NCI-H146 treated with DMSO at 0.1 percent for 48 hours (cell line): ENCODE data around the gene SNX19.

Experiments used
- DNase-seq: peaks from one replicate; lab custom pipeline; 2025; ENCODE audit not compliant: unreplicated experiment; lab: John Stamatoyannopoulos, UW

The SNX19 gene

GRCh38 chr11:130847517-130847916 is 68.8 kb downstream of the SNX19 start:
- DNase-seq: no peak

DNA sequence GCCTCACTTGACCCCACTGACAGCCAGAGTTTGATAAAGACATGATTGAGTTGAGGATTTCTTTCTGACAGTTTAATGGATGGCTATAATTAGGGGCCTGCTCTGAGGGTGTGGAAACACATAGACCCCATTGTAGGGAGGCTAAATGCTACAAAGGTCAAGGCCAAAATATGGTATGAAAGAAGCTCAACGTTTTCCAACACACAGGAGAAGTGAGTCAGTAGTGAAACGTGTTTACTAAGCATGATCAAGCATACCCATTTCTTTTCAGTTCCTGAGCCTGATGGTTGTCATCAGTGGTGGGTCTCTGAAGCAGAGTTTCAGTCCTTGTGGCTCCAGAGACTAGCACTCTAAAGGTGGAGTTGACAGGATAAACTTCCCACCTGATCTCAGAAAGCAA is 69.7 kb downstream of the SNX19 start:
- DNase-seq: no peak

DNA sequence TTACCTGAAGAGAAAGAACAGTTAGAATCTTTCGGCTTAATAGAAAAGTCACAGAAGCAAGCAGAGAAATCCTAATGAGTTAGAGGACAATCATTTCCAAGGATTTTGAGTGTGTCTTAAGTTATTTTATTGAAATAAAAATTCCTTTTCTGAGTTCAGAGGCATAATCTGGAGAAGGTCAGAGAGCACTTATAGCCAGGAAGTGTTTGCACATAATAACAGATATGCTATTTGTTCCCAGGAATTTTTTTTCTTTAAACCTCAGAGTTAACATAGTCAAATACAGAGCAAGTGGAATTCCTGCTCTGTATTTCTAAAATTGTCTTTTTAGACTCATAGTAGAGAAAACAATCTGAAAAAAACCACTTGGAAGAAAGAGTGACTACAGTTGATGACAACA is 74.3 kb downstream of the SNX19 start:
- DNase-seq: no peak

- DNase-seq: no peak
These were observed 75.6 kb downstream of the SNX19 start for GRCh38 chr11:130840679-130841078.

- DNase-seq: no peak
These were observed 76.2 kb downstream of the SNX19 start for GRCh38 chr11:130839981-130840666.

DNA sequence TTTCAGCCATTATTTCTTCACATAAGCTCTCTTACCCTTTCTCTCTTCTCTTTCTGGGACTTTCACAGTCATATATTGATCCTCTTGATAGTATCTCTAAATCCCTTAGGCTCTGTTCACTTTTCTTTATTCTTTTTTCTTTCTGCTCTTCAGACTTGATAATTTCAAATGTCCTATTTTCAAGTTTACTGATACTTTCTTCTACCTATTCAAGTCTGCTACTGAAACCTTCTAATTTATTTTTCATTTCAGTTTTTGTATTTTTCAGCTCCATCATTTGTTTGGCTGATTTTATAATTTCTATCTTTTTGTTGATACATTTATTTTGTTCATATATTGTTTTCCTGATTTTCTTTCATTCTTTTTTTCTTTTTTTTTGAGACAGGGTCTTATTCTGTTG is 79.1 kb downstream of the SNX19 start:
- no peak for DNase-seq

- DNase-seq: no peak
These were observed 81.4 kb downstream of the SNX19 start for GRCh38 chr11:130834886-130835285.

- no peak for DNase-seq
These were observed 83.5 kb downstream of the SNX19 start for GRCh38 chr11:130832566-130833425.

GRCh38 chr11:130831976-130832375 is 84.3 kb downstream of the SNX19 start:
- DNase-seq: no peak

DNA sequence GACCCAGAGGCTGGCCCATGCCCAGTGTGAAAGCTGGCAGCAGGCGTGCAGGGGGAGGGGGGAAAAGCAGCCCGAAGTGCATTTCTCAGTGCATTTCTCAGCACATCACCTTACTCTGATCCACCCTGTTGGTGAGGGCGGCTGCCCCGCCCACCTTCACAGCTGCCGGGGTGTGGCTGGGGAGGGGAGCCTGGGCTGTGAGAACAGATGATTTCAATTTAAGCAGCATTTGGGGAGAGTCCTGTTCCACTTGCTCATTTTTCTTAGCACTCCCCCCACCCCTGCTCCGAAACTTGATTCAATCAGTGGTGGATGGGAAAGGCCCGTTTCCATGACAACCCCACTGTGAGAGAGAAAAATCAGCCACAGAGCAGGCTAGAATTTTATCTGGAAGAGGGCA is 84.8 kb downstream of the SNX19 start:
- DNase-seq: no peak

GRCh38 chr11:130830566-130830965 is 85.7 kb downstream of the SNX19 start:
- no peak for DNase-seq

GRCh38 chr11:130829920-130830511 is 86.3 kb downstream of the SNX19 start:
- no peak for DNase-seq

- DNase-seq: no peak
These were observed 87.5 kb downstream of the SNX19 start for GRCh38 chr11:130828741-130829140.

GRCh38 chr11:130827451-130828377 is 88.6 kb downstream of the SNX19 start:
- DNase-seq: no peak

GRCh38 chr11:130826572-130826971 is 89.7 kb downstream of the SNX19 start:
- no peak for DNase-seq

- no peak for DNase-seq
These were observed 90.3 kb downstream of the SNX19 start for GRCh38 chr11:130825983-130826382.

- DNase-seq: no peak
These were observed 90.7 kb downstream of the SNX19 start for GRCh38 chr11:130825561-130825960.
